Measurements from ENCODE around the gene CPED1. TPM values are rescaled to one million over a fixed set of nuclear protein-coding genes. Genes with fewer than 3 reads are reported as not detected.
"Not testable (repeated sequence)": the region's sequence is repeated elsewhere in the genome, so short reads cannot be mapped to it uniquely, and the experiment has no call there.

CPED1 gene
- total RNA-seq, 4 donors from 2014 or later, result 1.3 to 5.6 (median 3.6) TPM

DNA sequence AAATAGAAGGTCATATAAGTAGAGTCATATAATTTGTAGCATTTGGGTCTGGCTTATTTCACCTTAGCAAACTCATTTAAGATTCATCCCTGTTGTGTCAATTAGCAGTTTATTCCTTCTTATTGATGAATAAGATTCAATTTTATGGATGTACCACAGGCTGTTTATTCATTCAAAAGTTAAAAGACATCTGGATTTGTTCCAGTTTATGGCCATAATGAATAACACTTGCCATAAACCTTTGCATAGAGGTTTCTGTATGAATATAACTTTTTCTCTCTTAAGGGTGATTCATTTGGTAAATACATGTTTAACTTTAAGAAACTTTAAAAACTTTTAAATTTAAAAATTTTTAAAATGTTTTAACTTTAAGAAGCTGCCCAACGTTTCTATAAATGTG lies 66.4 kb downstream of the CPED1 start:
- DNase-seq (ENCODE audit: low spot score in 2 of 2), result no peak
- no peaks in the 10 kb centered on the region for H3K9me3 ChIP-seq

DNA sequence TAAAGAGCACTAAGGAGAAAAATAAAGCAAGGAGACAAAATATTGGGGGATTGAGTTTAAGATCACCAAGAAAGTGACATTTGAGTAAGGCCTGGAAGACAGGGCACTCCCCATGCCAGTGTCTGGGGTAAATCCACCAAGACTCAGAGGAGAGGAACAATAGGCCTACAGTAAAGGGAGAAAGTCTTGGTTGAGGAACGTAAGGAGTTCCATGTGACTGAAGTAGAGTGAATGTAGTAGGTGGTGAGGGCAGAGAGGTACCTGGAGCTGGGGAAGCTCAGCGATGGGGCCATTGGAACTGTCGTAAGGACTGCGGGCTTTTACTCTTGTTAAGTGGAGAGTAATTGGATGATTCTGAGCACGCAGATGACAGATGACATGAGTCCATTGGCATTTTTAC lies 69.4 kb downstream of the CPED1 start:
- TF ChIP-seq EP300 (IDR thresholded peaks at IDR 0.05) (no peak), POLR2A (IDR thresholded peaks at IDR 0.05) (no peak), POLR2AphosphoS5 (IDR thresholded peaks at IDR 0.05) (no peak)
- TF ChIP-seq, protein P1, sequence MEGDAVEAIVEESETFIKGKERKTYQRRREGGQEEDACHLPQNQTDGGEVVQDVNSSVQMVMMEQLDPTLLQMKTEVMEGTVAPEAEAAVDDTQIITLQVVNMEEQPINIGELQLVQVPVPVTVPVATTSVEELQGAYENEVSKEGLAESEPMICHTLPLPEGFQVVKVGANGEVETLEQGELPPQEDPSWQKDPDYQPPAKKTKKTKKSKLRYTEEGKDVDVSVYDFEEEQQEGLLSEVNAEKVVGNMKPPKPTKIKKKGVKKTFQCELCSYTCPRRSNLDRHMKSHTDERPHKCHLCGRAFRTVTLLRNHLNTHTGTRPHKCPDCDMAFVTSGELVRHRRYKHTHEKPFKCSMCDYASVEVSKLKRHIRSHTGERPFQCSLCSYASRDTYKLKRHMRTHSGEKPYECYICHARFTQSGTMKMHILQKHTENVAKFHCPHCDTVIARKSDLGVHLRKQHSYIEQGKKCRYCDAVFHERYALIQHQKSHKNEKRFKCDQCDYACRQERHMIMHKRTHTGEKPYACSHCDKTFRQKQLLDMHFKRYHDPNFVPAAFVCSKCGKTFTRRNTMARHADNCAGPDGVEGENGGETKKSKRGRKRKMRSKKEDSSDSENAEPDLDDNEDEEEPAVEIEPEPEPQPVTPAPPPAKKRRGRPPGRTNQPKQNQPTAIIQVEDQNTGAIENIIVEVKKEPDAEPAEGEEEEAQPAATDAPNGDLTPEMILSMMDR (IDR thresholded peaks at IDR 0.05), result no peak
- Histone ChIP-seq H3K27ac (no peak overlapping the region), H3K4me1 (no peaks in the 10 kb centered on the region), H3K9me3 (no peaks in the 10 kb centered on the region), H3K36me3 (no peaks in the 10 kb centered on the region), H3K4me3 (no peak overlapping the region), H3K27me3 (no peaks in the 10 kb centered on the region)
- DNase-seq (ENCODE audit: low spot score in 2 of 2), result no peak
- 93% methylated on average over 5 of the region's 5 CpGs for WGBS

More for the DNA sequence above, 66.4 kb downstream of the CPED1 start:
- H3K27me3 ChIP-seq, result no peaks in the 10 kb centered on the region
- no peaks in the 10 kb centered on the region for H3K4me1 ChIP-seq
- TF ChIP-seq, protein P1 (IDR thresholded peaks at IDR 0.05), result no peak
- TF ChIP-seq EP300 (IDR thresholded peaks at IDR 0.05) (no peak), POLR2AphosphoS5 (IDR thresholded peaks at IDR 0.05) (no peak), POLR2A (IDR thresholded peaks at IDR 0.05) (no peak)
- 66% methylated on average over 1 of the region's 1 CpG for WGBS
- no peak overlapping the region for H3K4me3 ChIP-seq
- H3K36me3 ChIP-seq, result no peaks in the 10 kb centered on the region
- H3K27ac ChIP-seq, result no peak overlapping the region

DNA sequence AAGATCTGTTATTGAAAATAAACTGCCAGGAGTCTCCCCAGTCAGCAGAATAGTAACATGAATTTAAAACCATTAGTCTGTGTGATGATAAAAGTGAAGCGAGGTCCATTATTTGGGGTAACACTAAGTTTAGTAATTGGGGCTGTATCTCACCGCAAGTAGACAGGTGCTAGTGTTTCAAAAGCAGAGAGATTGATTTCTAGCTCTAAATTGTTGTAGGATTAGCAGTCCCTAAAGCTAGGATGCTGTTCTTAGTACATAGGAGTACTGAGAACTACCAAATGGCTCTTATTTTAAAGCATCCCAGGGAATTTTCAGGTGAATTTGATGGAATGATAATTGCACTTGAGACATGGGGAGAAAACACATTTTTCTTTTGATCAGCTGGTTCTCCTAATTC lies 70.5 kb downstream of the CPED1 start:
- Histone ChIP-seq H3K4me1 (no peaks in the 10 kb centered on the region), H3K27ac (no peak overlapping the region), H3K36me3 (no peaks in the 10 kb centered on the region), H3K9me3 (no peaks in the 10 kb centered on the region), H3K27me3 (no peaks in the 10 kb centered on the region), H3K4me3 (no peak overlapping the region)
- DNase-seq (ENCODE audit: low spot score in 2 of 2), result no peak
- WGBS, result 94% methylated on average over 2 of the region's 2 CpGs
- TF ChIP-seq POLR2AphosphoS5 (IDR thresholded peaks at IDR 0.05) (no peak), EP300 (IDR thresholded peaks at IDR 0.05) (no peak), POLR2A (IDR thresholded peaks at IDR 0.05) (no peak)
- TF ChIP-seq, protein P1 (IDR thresholded peaks at IDR 0.05), result no peak

DNA sequence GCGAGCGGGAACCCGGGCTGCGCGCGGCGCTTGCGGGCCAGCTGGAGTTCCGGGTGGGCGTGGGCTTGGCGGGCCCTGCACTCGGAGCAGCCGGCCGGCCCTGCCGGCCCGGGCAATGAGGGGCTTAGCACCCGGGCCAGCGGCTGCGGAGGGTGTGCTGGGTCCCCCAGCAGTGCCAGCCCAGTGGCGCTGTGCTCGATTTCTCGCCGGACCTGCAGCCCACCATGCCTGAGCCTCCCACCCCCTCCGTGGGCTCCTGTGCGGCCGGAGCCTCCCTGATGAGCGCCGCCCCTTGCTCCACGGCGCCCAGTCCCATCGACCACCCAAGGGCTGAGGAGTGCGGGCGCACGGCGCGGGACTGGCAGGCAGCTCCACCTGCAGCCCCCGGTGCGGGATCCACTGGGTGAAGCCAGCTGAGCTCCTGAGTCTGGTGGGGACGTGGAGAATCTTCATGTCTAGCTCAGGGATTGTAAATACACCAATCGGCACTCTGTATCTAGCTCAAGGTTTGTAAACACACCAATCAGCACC lies 71.5 kb downstream of the CPED1 start:
- H3K27ac ChIP-seq; H3K27me3 ChIP-seq; H3K4me3 ChIP-seq; H3K36me3 ChIP-seq; DNase-seq (ENCODE audit: low spot score in 2 of 2); H3K9me3 ChIP-seq; H3K4me1 ChIP-seq: not testable (repeated sequence)
- 94% methylated on average over 27 of the region's 40 CpGs for WGBS

DNA sequence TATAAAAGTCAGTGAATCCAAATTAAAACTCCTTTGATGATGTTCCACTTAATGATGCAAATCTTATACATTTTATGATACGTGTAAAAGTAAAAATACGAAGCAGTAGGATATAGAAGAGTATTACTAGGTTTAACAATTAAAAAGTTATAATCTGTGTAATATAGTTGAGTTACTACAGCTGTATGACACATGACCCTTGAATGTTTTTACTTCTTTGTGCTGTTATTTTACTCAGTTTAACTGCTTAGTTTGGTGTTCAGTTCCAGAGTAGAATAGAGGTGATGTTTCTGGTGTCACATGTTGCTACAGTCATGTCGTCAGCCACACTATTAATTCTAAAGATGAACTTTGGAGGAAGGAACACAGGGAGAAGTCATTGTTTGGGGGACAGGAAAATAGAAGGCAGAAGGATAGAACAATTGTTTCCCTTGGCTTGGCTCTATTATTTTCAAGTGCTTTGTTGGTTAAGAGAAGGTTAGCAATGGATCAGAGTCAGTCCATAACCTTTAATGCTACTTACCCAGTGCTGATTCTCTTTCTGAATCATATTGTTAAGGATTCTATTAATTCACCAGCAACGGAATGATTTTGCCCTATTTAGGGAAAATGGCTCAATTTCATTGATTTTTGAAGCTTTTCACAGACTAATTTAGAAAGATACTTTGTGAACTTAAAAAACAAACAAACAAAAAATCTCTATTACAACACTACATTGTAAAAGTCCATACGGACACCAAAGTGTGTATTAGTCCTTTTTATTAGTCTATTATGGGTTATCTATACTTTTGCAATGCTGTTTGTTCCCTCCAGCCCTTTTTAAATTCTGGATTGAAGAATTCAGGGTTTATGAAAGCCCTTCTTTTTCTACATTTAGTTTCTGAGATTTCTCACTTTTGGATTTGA lies 73.4 kb downstream of the CPED1 start:
- Histone ChIP-seq H3K27me3 (no peaks in the 10 kb centered on the region), H3K36me3 (no peaks in the 10 kb centered on the region), H3K4me3 (no peak overlapping the region), H3K4me1 (no peaks in the 10 kb centered on the region), H3K27ac (no peak overlapping the region), H3K9me3 (no peaks in the 10 kb centered on the region)
- 83% methylated on average over 5 of the region's 5 CpGs for WGBS
- DNase-seq (ENCODE audit: low spot score in 2 of 2), result no peak
- no peak for TF ChIP-seq POLR2AphosphoS5 (IDR thresholded peaks at IDR 0.05)
- no peak for TF ChIP-seq EP300 (IDR thresholded peaks at IDR 0.05)
- TF ChIP-seq POLR2A (IDR thresholded peaks at IDR 0.05), result no peak
- TF ChIP-seq, protein P1 (IDR thresholded peaks at IDR 0.05), result no peak

All from suprapubic skin (tissue), 4 donors.